ENCODE results near the gene SMARCAD1. TPM values are rescaled to one million over a fixed set of nuclear protein-coding genes. Genes with fewer than 3 reads are reported as not detected.

Gene SMARCAD1
- total RNA-seq, 4 donors from 2014 or later: 15.6 to 27.2 (median 20.2) TPM

- DNase-seq: no peak
- peaks cover 0 to 30% (median 0%) of the 10 kb centered on the region in 3 donors for H3K36me3 ChIP-seq
- no peaks in the 10 kb centered on the region for H3K9me3 ChIP-seq
- H3K4me3 ChIP-seq: no peak overlapping the region
- peak in 3 of 6 experiments; percentile 38 to 46 (median 39) for TF ChIP-seq CTCF (IDR thresholded peaks at IDR 0.05)
- no peak for TF ChIP-seq POLR2A (IDR thresholded peaks at IDR 0.05)
- no peaks in the 10 kb centered on the region for H3K27me3 ChIP-seq
- no peaks in the 10 kb centered on the region for H3K4me1 ChIP-seq
- no peak overlapping the region for H3K27ac ChIP-seq
Measured at GRCh38 chr4:94256828-94257227, 49.2 kb downstream of the SMARCAD1 start.

- TF ChIP-seq POLR2A (IDR thresholded peaks at IDR 0.05) (no peak), CTCF (IDR thresholded peaks at IDR 0.05) (no peak)
- Histone ChIP-seq H3K4me1 (no peaks in the 10 kb centered on the region), H3K9me3 (no peaks in the 10 kb centered on the region), H3K4me3 (no peak overlapping the region), H3K27ac (no peak overlapping the region), H3K27me3 (no peaks in the 10 kb centered on the region), H3K36me3 (peaks cover 0 to 29% (median 0%) of the 10 kb centered on the region in 3 donors)
- DNase-seq: no peak
Measured at GRCh38 chr4:94262163-94263016, 54.7 kb downstream of the SMARCAD1 start.

- Histone ChIP-seq H3K9me3 (no peaks in the 10 kb centered on the region), H3K36me3 (peaks cover 0 to 34% (median 0%) of the 10 kb centered on the region in 3 donors), H3K27me3 (no peaks in the 10 kb centered on the region), H3K27ac (no peak overlapping the region), H3K4me3 (no peak overlapping the region), H3K4me1 (no peaks in the 10 kb centered on the region)
- no peak for DNase-seq
- TF ChIP-seq CTCF (IDR thresholded peaks at IDR 0.05) (no peak), POLR2A (IDR thresholded peaks at IDR 0.05) (no peak)
Measured at GRCh38 chr4:94267037-94267436, 59.4 kb downstream of the SMARCAD1 start.

- no peaks in the 10 kb centered on the region for H3K27me3 ChIP-seq
- H3K36me3 ChIP-seq: peaks cover 0 to 45% (median 0%) of the 10 kb centered on the region in 3 donors
- H3K9me3 ChIP-seq: no peaks in the 10 kb centered on the region
- no peaks in the 10 kb centered on the region for H3K4me1 ChIP-seq
- no peak overlapping the region for H3K4me3 ChIP-seq
- TF ChIP-seq CTCF (IDR thresholded peaks at IDR 0.05): no peak
- no peak for TF ChIP-seq POLR2A (IDR thresholded peaks at IDR 0.05)
- no peak overlapping the region for H3K27ac ChIP-seq
- DNase-seq: no peak
Measured at GRCh38 chr4:94271248-94271647, 63.6 kb downstream of the SMARCAD1 start.

- no peaks in the 10 kb centered on the region for H3K9me3 ChIP-seq
- peaks cover 0 to 67% (median 0%) of the 10 kb centered on the region in 3 donors for H3K36me3 ChIP-seq
- TF ChIP-seq POLR2A (IDR thresholded peaks at IDR 0.05): no peak
- no peaks in the 10 kb centered on the region for H3K27me3 ChIP-seq
- no peaks in the 10 kb centered on the region for H3K4me1 ChIP-seq
- H3K4me3 ChIP-seq: no peak overlapping the region
- H3K27ac ChIP-seq: no peak overlapping the region
- no peak for DNase-seq
Measured at GRCh38 chr4:94274912-94275311, 67.2 kb downstream of the SMARCAD1 start.

- no peak for TF ChIP-seq POLR2A (IDR thresholded peaks at IDR 0.05)
- TF ChIP-seq CTCF (IDR thresholded peaks at IDR 0.05): no peak
- no peaks in the 10 kb centered on the region for H3K4me1 ChIP-seq
- H3K27me3 ChIP-seq: no peaks in the 10 kb centered on the region
- H3K4me3 ChIP-seq: no peak overlapping the region
- DNase-seq: no peak
- peaks cover 0 to 73% (median 0%) of the 10 kb centered on the region in 3 donors for H3K36me3 ChIP-seq
- H3K27ac ChIP-seq: no peak overlapping the region
- no peaks in the 10 kb centered on the region for H3K9me3 ChIP-seq
Measured at GRCh38 chr4:94276204-94276603, 68.5 kb downstream of the SMARCAD1 start.

Data from Peyer's patch (tissue), 4 donors.